Smooth muscle cell (in vitro differentiated cells): Measurements from ENCODE around the gene PAPPA. TPM values are rescaled to one million over a fixed set of nuclear protein-coding genes. Genes with fewer than 3 reads are reported as not detected.
A peak's percentile ranks its signal among the peaks of the same experiment; 100 is the strongest.

Experiments
- DNase-seq: peaks from one replicate; lab custom pipeline; 2025; ENCODE audit not compliant: unreplicated experiment; lab: John Stamatoyannopoulos, UW
- H2AFZ ChIP-seq: fragments of 200-600 bp; sonication (generic); 2 replicates; pipeline ENCODE4 v1.6.0; 2016; ENCODE audit warnings: antibody characterized with exemption, low read depth, mild to moderate bottlenecking
- H3F3A ChIP-seq: fragments of 200-600 bp; sonication (generic); 2 replicates; pipeline ENCODE4 v1.6.0; 2017; ENCODE audit warnings: antibody characterized with exemption, low read depth
- H3K27ac ChIP-seq: fragments of 200-600 bp; sonication (generic); 2 replicates; pipeline ENCODE4 v1.5.1; 2016; ENCODE audit warnings: low read depth, mild to moderate bottlenecking
- H3K27me3 ChIP-seq: fragments of 200-600 bp; sonication (generic); 2 replicates; pipeline ENCODE4 v1.6.1; 2016; ENCODE audit warnings: low read depth, mild to moderate bottlenecking
- H3K36me3 ChIP-seq: fragments of 200-600 bp; sonication (generic); 2 replicates; pipeline ENCODE4 v1.5.1; 2016; ENCODE audit warnings: low read depth
- H3K4me1 ChIP-seq: fragments of 200-600 bp; sonication (generic); 2 replicates; pipeline ENCODE4 v1.5.1; 2016; ENCODE audit warnings: low read depth
- H3K4me2 ChIP-seq: fragments of 200-600 bp; sonication (generic); 2 replicates; pipeline ENCODE4 v1.6.0; 2016; ENCODE audit warnings: mild to moderate bottlenecking
- H3K4me3 ChIP-seq: fragments of 200-600 bp; sonication (generic); 2 replicates; pipeline ENCODE4 v1.5.1; 2016; ENCODE audit warnings: mild to moderate bottlenecking
- H3K79me2 ChIP-seq: fragments of 200-600 bp; sonication (generic); 2 replicates; pipeline ENCODE4 v1.6.0; 2016; ENCODE audit warnings: low read depth, mild to moderate bottlenecking
- H3K9ac ChIP-seq: fragments of 200-600 bp; sonication (generic); 2 replicates; pipeline ENCODE4 v1.6.0; 2016; ENCODE audit warnings: low read depth
- H3K9me3 ChIP-seq: fragments of 200-600 bp; sonication (generic); replicated peaks from 2 replicates; pipeline ENCODE4 v1.5.1; 2016; ENCODE audit warnings: low read depth
- H4K20me1 ChIP-seq: fragments of 200-600 bp; sonication (generic); 2 replicates; pipeline ENCODE4 v1.6.0; 2016; ENCODE audit warnings: low read depth
- WGBS: methylation state at CpG from one replicate; pipeline ENCODE4 v1.1.7; 2016; ENCODE audit warnings: low lambda C conversion rate; 5-methylcytosine and 5-hydroxymethylcytosine counted together
- polyA plus RNA-seq: library from polyadenylated mRNA; unstranded; fragments of >200 nt; fragmentation: Nextera tagmentation; extraction: Ambion mirVana; gene quantifications from 2 replicates; pipeline ENCODE4 v1.2.1, GENCODE V29; 2016
- total RNA-seq: library from RNA; depleted of rRNA; stranded (reverse); fragments of >200 nt; gene quantifications from 2 replicates; pipeline ENCODE4 v1.2.3, GENCODE V29; 2014
- TF ChIP-seq, protein P1 (sequence below): fragments of 200-600 bp; sonication (generic); IDR thresholded peaks from 2 replicates; pipeline ENCODE4 v1.5.1; 2017; ENCODE audit warnings: borderline replicate concordance, mild to moderate bottlenecking, antibody characterized with exemption; ENCODE audit not compliant: insufficient read depth, poor library complexity, severe bottlenecking

PAPPA gene
- total and polyA plus RNA-seq, 2 experiments from 2014 or later, result 27.7 to 114 TPM

DNA sequence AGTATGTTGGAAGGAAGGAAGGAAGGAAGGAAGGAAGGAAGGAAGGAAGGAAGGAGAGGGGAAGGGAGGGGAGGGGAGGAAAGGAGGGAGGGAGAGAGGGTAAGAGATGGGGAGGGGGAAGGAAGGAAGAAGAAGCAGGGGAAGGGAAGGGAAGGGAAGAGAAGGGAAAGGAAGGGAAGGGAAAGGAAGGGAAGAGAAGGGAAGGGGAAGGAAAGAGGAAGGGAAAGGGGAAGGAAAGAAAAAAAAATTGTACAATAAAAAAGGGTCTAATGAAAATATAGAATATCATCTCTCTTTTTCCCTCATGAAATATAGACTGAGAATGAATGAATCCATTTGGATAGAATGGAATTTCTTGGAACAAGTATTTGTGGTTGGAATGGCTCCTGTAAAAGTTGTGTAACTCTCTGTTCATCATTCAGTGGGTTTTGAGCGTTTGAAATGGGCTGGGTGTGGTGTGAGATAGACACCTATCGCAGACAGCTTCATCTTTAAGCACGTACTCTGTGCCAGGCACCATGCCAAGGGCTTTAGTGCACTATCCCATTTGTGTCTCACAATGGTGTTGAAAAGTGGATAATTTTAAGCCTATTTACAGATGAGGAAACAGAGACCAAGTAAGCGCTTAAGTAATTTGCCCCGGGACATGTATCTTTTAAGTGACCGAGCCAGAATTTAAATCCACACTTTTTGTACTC is 11.6 kb upstream of the PAPPA start:
- Histone ChIP-seq H3F3A (peaks cover 7% of the 10 kb centered on the region), H3K27ac (no peak overlapping the region), H3K4me3 (no peak overlapping the region), H3K36me3 (no peaks in the 10 kb centered on the region), H3K9me3 (no peaks in the 10 kb centered on the region), H3K27me3 (no peaks in the 10 kb centered on the region), H3K4me2 (no peak overlapping the region), H2AFZ (no peak overlapping the region), H4K20me1 (no peaks in the 10 kb centered on the region), H3K4me1 (no peaks in the 10 kb centered on the region), H3K9ac (no peak overlapping the region), H3K79me2 (no peaks in the 10 kb centered on the region)
- TF ChIP-seq, protein P1, sequence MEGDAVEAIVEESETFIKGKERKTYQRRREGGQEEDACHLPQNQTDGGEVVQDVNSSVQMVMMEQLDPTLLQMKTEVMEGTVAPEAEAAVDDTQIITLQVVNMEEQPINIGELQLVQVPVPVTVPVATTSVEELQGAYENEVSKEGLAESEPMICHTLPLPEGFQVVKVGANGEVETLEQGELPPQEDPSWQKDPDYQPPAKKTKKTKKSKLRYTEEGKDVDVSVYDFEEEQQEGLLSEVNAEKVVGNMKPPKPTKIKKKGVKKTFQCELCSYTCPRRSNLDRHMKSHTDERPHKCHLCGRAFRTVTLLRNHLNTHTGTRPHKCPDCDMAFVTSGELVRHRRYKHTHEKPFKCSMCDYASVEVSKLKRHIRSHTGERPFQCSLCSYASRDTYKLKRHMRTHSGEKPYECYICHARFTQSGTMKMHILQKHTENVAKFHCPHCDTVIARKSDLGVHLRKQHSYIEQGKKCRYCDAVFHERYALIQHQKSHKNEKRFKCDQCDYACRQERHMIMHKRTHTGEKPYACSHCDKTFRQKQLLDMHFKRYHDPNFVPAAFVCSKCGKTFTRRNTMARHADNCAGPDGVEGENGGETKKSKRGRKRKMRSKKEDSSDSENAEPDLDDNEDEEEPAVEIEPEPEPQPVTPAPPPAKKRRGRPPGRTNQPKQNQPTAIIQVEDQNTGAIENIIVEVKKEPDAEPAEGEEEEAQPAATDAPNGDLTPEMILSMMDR, result no peak
- WGBS, result 59% methylated on average over 6 of the region's 6 CpGs
- DNase-seq, result no peak

- H3K4me2 ChIP-seq, result no peak overlapping the region
- TF ChIP-seq, protein P1, result no peak
- 90% methylated on average over 5 of the region's 5 CpGs for WGBS
Measured at GRCh38 chr9:116142706-116143492, 10.7 kb upstream of the PAPPA start.

DNA sequence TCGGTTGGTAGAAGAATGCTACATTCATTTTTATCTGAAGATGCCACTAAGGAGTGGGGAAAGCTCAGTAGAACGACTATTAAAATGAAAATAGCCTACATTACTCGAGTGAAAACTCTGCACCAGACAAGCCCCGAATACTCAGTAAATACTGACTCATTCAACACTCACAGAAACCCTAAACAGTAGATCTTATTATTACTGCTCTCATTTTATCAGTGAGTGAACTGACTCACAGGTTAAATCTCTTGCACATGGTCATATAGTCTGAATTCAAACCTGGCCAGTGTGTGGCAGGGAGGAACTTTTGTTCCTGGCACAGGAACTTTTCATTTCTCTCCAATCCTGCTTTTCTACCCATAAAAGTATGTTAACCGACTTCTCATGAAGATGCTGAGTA is 9.6 kb upstream of the PAPPA start:
- Histone ChIP-seq H3K9me3 (no peaks in the 10 kb centered on the region), H4K20me1 (no peaks in the 10 kb centered on the region), H3K36me3 (no peaks in the 10 kb centered on the region), H3K4me2 (peak overlapping the region; percentile 56), H3K4me3 (no peak overlapping the region), H3K79me2 (no peaks in the 10 kb centered on the region), H3K27me3 (no peaks in the 10 kb centered on the region), H3K4me1 (peaks cover 4% of the 10 kb centered on the region), H3K27ac (peak overlapping the region; percentile 84), H2AFZ (no peak overlapping the region), H3F3A (peaks cover 7% of the 10 kb centered on the region), H3K9ac (peak overlapping the region; percentile 19)
- DNase-seq, result no peak
- WGBS, result 36% methylated on average over 5 of the region's 5 CpGs
- TF ChIP-seq, protein P1, result no peak

More at GRCh38 chr9:116142706-116143492, 10.7 kb upstream of the PAPPA start:
- Histone ChIP-seq H3K4me3 (no peak overlapping the region), H3K36me3 (no peaks in the 10 kb centered on the region), H3K79me2 (no peaks in the 10 kb centered on the region), H3K27me3 (no peaks in the 10 kb centered on the region), H2AFZ (no peak overlapping the region), H3F3A (peaks cover 7% of the 10 kb centered on the region), H3K9ac (no peak overlapping the region), H3K4me1 (peaks cover 2% of the 10 kb centered on the region), H3K27ac (peak overlapping the region; percentile 84), H3K9me3 (no peaks in the 10 kb centered on the region), H4K20me1 (no peaks in the 10 kb centered on the region)
- no peak for DNase-seq
